GM12892 (cell line): ENCODE measurements around the gene DPY19L3.

ENCODE experiments used
- POLR2A ChIP-seq: IDR thresholded peaks from 2 replicates; pipeline ENCODE4 v1.6.1; 2011; ENCODE audit warnings: low read depth, low read length, control low read depth
- POLR2AphosphoS5 ChIP-seq: IDR thresholded peaks from 2 replicates; pipeline ENCODE4 v1.6.1; 2011; ENCODE audit warnings: low read depth, low read length, control low read depth
- TAF1 ChIP-seq: IDR thresholded peaks from 2 replicates; pipeline ENCODE4 v1.6.1; 2011; ENCODE audit warnings: low read depth, mild to moderate bottlenecking, control low read depth, low read length, borderline replicate concordance

GRCh38 chr19:32405431-32406160 lies at the start of gene DPY19L3:
- peak; percentile 94 for TF ChIP-seq TAF1
- peak; percentile 97 for TF ChIP-seq POLR2A
- peak; percentile 98 for TF ChIP-seq POLR2AphosphoS5
